Renal cortex interstitium (tissue), 15 donors: ENCODE measurements around the gene DRD5. TPM values are rescaled to one million over a fixed set of nuclear protein-coding genes. Genes with fewer than 3 reads are reported as not detected.
"Not testable (repeated sequence)": the region's sequence is repeated elsewhere in the genome, so short reads cannot be mapped to it uniquely, and the experiment has no call there.

Experiments used
- DNase-seq, 11 donors: peaks; one replicate each; pipeline ENCODE4 v3.0.0-alpha.2; 2013; ENCODE audit warnings: low read depth in 9 of 11, low spot score in 4 of 11; ENCODE audit errors: extremely low read depth in 1 of 11
- long read RNA-seq, 16 experiments: transcript quantifications; one replicate each; lab custom pipeline, GENCODE V29; 2026
- polyA plus RNA-seq, 3 donors: library from polyadenylated mRNA; unstranded; fragments of 120-200 nt; gene quantifications; one replicate each; pipeline ENCODE4 v1.2.1, GENCODE V29; 2013; ENCODE audit not compliant: insufficient read length in 3 of 3

DRD5 gene
- 1 to 10 TPM in 1 of 3 donors, under 1 TPM in 2; 0.76 to 1.0 (median 0.81) TPM for polyA plus RNA-seq
- long read RNA-seq, donor 1: 0 reads
- long read RNA-seq, donor 2: 0 reads
- long read RNA-seq, donor 3: 0 reads
- long read RNA-seq, donor 4, partial matches to known transcripts: 0 of 1 reads
- long read RNA-seq, donor 4, other reads (novel, unspliced or antisense): 0 of 1 reads
- long read RNA-seq, donor 5: 0 reads
- long read RNA-seq, donor 6, partial matches to known transcripts: 0 of 2 reads
- long read RNA-seq, donor 6, other reads (novel, unspliced or antisense): 0 of 2 reads
- long read RNA-seq, donor 7, partial matches to known transcripts: 0 of 3 reads
- long read RNA-seq, donor 7, other reads (novel, unspliced or antisense): 0 of 3 reads
- long read RNA-seq, donor 8: 0 reads
- long read RNA-seq, donor 9, partial matches to known transcripts: 0 of 4 reads
- long read RNA-seq, donor 9, other reads (novel, unspliced or antisense): 0 of 4 reads
- long read RNA-seq, donor 10: 0 reads
- long read RNA-seq, donor 11, partial matches to known transcripts: 0 of 1 reads
- long read RNA-seq, donor 11, other reads (novel, unspliced or antisense): 0 of 1 reads
- long read RNA-seq, donor 12: 0 reads
- long read RNA-seq, donor 13: 0 reads
- long read RNA-seq, donor 14: 0 reads
- long read RNA-seq, donor 15, partial matches to known transcripts: 0 of 1 reads
- long read RNA-seq, donor 15, other reads (novel, unspliced or antisense): 0 of 1 reads
- long read RNA-seq, donor 16, partial matches to known transcripts: 0 of 2 reads
- long read RNA-seq, donor 16, other reads (novel, unspliced or antisense): 0 of 2 reads

DNA sequence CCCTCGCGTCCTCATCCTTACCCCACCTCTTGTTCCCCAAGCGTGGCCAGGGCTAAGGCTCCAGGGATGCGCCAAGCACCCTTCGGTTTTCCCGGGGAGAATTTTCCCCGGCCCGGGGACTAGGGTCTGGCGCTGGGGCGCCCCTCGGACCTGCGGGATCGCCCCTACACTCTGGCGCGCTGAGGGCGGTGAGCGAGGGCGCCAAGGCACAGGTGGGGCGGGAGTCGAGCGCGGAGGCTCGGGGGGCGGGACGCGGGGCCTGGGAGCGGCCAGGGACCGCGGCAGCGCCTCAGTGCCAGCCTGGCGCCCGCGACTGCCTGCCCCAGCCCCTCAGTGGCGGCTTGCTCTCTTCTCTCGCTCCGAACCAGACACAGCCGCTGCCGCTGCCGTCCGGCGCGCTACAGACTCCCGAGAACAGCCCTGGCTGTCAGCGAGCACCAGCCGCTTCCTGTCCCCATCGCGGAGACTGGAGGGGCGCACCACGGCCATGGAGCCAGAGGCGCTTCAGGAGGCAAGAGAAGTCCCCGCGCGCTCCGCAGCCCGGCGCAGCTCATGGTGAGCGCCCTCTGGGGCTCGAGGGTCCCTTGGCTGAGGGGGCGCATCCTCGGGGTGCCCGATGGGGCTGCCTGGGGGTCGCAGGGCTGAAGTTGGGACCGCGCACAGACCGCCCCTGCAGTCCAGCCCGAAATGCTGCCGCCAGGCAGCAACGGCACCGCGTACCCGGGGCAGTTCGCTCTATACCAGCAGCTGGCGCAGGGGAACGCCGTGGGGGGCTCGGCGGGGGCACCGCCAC, at the start of gene DRD5:
Gene DRD5 (plus strand): TSS at position 292 of the 793 bp plus-strand sequence. CDS start 396 bp downstream, at position 688.
- peak in 5 of 11 donors; percentile 14 to 27 (median 19) for DNase-seq

- not testable (repeated sequence) for DNase-seq
Observed at GRCh38 chr4:9732256-9732655, 49.2 kb upstream of the DRD5 start.

DNA sequence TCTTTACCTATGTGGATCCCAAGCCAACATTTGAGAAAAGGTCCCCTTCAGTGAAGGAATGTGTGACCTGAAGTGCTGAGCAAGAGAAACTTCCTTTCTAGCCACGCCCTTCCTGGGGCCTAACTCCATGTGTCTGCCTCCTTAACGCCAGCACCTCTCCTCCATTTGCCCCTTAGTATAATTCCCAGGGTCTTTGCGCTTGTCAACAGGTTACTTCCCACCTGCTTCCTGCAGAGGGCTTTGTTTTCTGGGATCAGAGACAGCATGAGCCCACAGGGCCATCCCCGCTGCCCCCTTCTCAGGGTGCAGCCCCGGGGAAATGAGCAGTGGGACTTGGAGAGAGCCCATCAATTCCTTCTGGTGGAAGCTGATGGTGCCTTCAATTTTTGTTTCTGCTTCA, 45.9 kb upstream of the DRD5 start:
- no peak for DNase-seq

- DNase-seq: not testable (repeated sequence)
Observed at GRCh38 chr4:9737280-9737679, 44.2 kb upstream of the DRD5 start.

- not testable (repeated sequence) for DNase-seq
Observed at GRCh38 chr4:9743789-9744188, 37.6 kb upstream of the DRD5 start.

DNA sequence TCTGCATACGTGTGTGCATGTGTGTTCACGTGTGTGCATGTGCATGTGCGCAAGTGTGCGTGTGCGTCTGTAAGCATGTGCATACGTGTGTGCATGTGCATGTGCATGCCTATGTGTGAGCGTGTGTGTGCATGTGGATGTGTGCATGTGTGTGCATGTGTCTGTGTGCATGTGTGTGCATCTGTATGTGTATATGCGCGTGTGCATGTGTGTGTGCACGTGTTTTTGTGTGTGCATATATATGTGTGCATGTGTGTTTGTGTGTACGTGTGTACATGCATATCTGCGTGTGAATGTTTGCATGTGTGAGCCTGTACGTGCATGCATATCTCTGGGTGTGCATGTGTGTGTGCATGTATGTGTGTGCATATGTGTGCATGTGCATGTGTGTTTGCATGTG, 35.7 kb upstream of the DRD5 start:
- DNase-seq: no peak

DNA sequence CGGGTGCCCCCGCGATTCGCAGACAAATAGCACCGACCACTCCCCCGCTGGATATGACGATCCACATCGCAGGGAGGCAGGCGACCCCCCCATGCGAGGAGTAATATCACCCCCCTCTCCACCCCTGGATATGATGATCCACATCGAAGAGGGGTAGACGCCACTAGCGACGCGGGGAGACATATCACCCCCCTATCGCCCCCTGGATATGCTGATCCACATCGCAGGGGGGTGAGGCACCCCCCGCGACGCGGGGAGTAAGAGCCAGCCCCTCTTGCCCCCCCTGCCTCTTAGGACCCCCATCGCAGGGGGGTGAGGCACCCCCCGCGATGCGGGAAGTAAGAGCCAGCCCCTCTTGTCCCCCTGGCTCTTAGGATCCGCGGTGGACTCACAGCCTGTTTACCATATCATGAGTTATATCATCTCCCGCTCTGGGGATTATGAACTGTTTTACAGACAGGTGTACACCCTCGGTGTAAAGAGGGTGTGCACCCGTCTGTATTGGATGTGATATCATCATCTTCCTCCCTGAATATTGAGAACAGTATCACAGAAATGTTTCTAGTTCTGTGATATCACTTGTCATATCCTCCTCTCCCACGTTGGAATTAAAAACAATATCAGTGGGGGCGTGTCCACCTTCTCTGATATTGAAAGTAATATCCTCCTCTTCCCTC, 22.7 kb upstream of the DRD5 start:
- DNase-seq: no peak

- DNase-seq: peak; percentile 54 to 83 (median 64)
Observed at GRCh38 chr4:9762823-9763475, 18.5 kb upstream of the DRD5 start.

GRCh38 chr4:9764155-9764696, 17.2 kb upstream of the DRD5 start:
- DNase-seq: no peak

GRCh38 chr4:9765091-9765490, 16.3 kb upstream of the DRD5 start:
- DNase-seq: peak in 1 of 11 donors; percentile 7

GRCh38 chr4:9769321-9769720, 12.1 kb upstream of the DRD5 start:
- no peak for DNase-seq

GRCh38 chr4:9771034-9771433, 10.4 kb upstream of the DRD5 start:
- no peak for DNase-seq

DNA sequence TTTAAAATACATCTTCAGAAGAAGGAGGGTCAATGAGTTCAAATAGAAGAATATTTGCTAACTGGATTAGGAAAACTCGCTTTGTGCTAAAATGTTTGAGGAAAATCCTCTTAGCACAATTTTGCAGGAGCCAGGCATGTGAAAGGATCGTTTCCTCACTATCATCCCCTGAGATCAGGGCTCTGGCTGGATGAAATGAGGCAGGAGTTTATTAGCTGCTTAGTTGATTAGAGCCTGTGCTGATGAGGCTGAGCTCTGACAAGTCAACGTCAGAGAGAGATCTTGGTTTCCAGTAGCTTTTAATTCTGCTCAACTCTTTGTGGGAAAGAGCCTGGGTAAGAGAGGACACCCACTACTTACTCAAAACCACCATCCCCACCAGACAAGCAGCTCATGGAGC, 8.0 kb upstream of the DRD5 start:
- DNase-seq: no peak

DNA sequence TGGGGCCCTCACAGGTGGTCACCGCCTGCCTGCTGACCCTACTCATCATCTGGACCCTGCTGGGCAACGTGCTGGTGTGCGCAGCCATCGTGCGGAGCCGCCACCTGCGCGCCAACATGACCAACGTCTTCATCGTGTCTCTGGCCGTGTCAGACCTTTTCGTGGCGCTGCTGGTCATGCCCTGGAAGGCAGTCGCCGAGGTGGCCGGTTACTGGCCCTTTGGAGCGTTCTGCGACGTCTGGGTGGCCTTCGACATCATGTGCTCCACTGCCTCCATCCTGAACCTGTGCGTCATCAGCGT, 652 bp downstream of the DRD5 start:
- no peak for DNase-seq

DNA sequence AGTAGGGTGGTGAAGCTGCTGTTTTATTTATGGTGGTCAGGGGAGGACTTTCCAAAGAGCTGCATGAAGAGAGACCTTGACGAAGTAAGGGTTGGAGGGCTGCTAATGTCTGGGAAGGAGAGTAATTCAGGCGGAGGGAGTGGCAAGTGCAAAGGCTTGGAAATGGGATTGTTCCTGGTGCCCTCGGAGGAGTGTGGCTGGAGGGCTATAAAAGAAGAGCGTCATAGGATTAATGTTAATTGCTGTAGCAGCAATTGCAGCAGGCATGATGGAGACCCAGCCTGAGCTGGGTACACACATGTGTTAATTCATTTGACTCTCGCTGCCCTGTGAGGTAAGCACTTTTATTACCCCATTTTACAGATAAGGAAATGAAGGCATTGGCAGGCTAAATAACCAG, 4.5 kb downstream of the DRD5 start:
- DNase-seq: not testable (repeated sequence)

GRCh38 chr4:9792381-9792780, 10.9 kb downstream of the DRD5 start:
- no peak for DNase-seq

DNA sequence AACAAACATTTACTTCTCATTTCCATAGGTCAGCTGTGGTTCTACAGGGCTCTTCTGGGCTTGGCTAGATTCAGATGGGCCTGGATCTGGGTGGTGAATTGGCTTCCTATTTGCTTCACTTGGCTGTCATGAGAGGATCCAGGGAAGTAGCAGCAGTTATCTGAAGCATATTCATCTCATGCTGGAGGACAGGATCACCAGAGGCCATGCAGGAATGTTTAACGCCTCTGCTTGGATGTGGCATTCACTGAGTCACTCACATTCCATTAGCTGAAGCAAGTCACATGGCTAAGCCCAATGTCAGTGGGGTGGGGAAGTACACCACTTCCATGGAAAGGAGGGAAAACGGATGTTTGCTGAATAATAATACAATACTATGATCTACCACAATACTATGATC, 15.2 kb downstream of the DRD5 start:
- not testable (repeated sequence) for DNase-seq

GRCh38 chr4:9800848-9801247, 19.4 kb downstream of the DRD5 start:
- DNase-seq: no peak
